Measurements from ENCODE around the gene TBCCD1.

Gene TBCCD1

DNA sequence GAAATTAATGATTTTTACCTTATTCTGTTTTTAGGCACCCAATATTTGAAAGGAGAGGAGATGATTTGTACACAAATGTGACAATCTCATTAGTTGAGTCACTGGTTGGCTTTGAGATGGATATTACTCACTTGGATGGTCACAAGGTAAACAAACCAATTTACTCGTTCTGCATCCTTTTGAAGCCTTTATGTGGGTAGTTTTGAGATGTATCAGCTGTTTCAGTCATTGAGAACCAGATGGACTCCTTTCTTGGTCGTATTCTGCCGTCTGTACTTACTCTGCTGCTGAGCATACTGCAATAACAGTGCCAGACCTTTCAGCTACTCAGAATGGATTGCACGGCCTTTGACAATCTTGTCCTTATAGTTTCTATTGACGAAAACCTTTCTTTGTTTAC lies 16.7 kb upstream of the TBCCD1 start:
- TF ChIP-seq, protein P1, sequence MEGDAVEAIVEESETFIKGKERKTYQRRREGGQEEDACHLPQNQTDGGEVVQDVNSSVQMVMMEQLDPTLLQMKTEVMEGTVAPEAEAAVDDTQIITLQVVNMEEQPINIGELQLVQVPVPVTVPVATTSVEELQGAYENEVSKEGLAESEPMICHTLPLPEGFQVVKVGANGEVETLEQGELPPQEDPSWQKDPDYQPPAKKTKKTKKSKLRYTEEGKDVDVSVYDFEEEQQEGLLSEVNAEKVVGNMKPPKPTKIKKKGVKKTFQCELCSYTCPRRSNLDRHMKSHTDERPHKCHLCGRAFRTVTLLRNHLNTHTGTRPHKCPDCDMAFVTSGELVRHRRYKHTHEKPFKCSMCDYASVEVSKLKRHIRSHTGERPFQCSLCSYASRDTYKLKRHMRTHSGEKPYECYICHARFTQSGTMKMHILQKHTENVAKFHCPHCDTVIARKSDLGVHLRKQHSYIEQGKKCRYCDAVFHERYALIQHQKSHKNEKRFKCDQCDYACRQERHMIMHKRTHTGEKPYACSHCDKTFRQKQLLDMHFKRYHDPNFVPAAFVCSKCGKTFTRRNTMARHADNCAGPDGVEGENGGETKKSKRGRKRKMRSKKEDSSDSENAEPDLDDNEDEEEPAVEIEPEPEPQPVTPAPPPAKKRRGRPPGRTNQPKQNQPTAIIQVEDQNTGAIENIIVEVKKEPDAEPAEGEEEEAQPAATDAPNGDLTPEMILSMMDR (IDR thresholded peaks at IDR 0.05; ENCODE audit: low read depth, low read length), result no peak
- DNase-seq (ENCODE audit: extremely low read depth, low read depth), result peak; percentile 40

DNA sequence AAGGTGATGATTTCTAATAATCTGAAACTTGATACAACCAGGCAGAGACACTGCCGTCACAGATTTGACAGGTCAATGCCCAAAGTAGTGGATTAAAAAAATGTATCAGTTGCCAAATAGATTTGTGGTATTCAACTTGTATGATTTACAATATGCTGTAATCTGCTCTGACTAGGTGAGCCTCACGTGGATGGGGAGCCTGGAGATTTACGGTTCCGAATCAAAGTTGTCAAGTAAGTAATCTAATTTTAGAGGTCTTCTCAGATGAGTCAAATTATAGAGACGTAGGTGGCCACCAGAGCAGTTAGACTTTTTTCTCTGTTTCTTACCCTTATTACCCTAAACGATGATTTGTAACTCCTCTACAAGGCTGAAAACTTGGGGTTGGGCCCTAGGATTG lies 15.4 kb upstream of the TBCCD1 start:
- TF ChIP-seq, protein P1 (IDR thresholded peaks at IDR 0.05; ENCODE audit: low read depth, low read length), result no peak
- no peak for DNase-seq (ENCODE audit: extremely low read depth, low read depth)

DNA sequence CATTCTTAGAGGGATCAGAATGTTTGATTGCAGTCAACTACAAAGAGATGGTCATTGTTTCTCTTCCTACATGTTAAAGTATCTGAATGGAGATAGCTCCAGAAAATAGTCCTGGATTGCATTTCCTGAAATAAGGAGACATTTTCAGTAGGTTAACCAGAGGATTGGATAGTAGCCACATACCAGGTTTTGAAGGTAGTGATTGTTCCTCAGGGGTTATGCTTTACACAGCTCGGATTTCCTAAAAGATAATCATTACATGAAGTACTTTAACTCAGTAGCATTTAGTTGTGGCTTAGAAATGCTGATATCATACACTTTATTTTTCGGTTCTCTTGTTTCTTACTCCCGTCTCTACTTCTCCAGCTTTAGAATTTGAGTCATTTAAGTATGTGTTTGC lies 13.6 kb upstream of the TBCCD1 start:
- DNase-seq (ENCODE audit: extremely low read depth, low read depth), result no peak
- TF ChIP-seq, protein P1 (IDR thresholded peaks at IDR 0.05; ENCODE audit: low read depth, low read length), result no peak

DNA sequence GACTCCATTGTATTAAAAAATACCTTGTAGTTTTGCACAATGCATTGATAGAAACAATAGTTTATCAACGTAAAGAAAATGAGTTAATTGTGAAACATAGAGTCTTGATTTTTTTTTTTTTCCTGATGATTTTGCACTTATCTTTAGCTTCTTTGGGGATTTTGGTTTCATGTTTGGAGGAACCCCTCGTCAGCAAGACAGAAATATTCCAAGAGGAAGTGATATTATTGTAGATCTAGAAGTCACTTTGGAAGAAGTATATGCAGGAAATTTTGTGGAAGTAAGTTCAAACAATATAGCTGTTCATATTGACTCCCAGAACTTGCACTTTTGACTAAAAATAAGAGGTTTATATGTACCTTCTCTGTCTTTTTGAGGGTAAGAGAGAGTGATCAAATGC lies 10.4 kb upstream of the TBCCD1 start:
- TF ChIP-seq, protein P1 (IDR thresholded peaks at IDR 0.05; ENCODE audit: low read depth, low read length), result no peak
- DNase-seq (ENCODE audit: extremely low read depth, low read depth), result no peak

- TF ChIP-seq, protein P1 (IDR thresholded peaks at IDR 0.05; ENCODE audit: low read depth, low read length), result no peak
- no peak for DNase-seq (ENCODE audit: extremely low read depth, low read depth)
Measured at GRCh38 chr3:186571644-186572013, 4.5 kb upstream of the TBCCD1 start.

DNA sequence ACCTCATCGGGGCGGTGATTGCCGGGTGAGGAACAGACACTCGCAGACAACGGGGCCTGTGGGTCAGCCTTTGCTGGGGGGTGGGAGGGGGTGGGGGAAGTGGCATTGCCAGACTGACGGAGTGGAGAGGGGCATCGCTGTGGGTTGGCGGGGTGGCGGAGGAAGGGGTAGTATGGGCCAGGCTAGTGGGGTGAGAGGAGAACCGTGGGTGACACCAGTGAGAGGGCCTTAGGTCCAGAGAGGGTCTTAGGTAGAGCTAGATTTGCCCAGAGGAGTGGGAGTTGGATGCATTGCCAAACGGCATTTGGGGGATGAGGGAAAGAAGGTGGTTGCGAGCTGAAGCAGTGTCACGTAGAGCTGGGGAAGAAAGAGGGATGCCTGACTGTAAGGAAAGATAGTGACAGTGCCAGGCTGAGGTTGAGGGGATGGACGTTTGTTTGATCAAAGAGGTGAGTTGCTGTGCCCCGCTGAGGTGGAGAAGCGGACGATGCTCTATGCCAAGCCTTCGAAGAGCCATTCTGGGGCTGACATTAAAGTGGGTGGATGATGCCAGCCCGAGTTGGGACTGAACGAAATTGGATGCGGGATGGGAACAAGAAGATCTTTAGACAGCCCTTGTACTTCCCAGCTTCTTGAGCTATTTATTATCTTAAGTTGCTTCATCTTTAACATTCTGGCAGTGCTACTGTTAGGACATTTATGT lies 4.0 kb upstream of the TBCCD1 start:
- TF ChIP-seq, protein P1 (IDR thresholded peaks at IDR 0.05; ENCODE audit: low read depth, low read length), result no peak
- DNase-seq (ENCODE audit: extremely low read depth, low read depth), result no peak

DNA sequence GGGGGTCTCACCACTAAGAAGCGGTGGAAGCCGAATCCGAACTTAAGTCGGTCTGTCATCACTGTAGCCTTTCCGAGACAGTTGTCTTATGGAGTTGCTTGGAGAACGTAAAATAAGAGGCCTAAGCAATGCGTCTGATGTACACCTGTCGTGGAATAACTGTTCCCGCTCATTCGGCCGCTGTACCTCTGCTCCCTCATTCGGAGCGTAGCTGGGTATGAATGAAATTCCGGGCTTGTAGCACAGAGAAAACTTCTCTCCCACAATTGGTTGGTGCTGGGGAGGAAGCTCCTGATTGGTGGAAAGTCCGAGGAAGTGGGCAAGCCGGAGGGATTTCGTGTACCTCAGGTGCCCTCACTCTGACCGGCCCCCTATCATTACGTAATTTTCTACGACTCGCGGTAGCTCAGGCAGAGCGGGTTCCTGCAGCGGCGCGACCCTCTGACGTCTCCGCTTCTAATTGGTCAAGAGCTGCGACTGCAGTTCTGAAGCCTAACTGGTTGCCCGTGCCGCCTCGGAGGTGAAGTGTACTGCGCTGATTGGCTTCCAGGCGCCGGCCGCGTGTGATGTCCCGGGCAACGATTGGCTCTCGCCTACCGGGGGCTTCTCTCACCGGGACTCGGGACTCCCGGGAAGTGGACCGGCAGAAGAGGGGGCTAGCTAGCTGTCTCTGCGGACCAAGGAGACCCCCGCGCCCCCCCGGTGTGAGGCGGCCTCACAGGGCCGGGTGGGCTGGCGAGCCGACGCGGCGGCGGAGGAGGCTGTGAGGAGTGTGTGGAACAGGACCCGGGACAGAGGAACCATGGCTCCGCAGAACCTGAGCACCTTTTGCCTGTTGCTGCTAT lies 3.2 kb upstream of the TBCCD1 start, which contains the start of gene DNAJB11:
TSS of gene DNAJB11 (plus strand) at position 625 of the 845 bp plus-strand sequence. CDS start at position 803, 178 bp downstream.
- TF ChIP-seq, protein P1 (IDR thresholded peaks at IDR 0.05; ENCODE audit: low read depth, low read length), result no peak
- DNase-seq (ENCODE audit: extremely low read depth, low read depth), result peak; percentile 99

Data from AG09319 (cell line).